A673 (cell line): ENCODE data around the gene UEVLD. TPM values are rescaled to one million over a fixed set of nuclear protein-coding genes. Genes with fewer than 3 reads are reported as not detected.

ENCODE experiments used
- BruUV-seq: library from RNA; stranded (reverse); fragments of 400-500 nt; replicated peaks from 2 replicates; lab custom pipeline; 2021; lab: Mats Ljungman, UMichigan
- CTCF ChIA-PET: fragments of 300-600 bp; sonication (Branson Sonifier 250); formaldehyde crosslinking; loops from one replicate; lab custom pipeline; 2022; ENCODE audit warnings: antibody characterized with exemption; lab: Charles Lee
- POLR2A ChIA-PET: fragments of 300-600 bp; sonication (Branson Sonifier 250); formaldehyde crosslinking; loops from one replicate; lab custom pipeline; 2022; ENCODE audit warnings: antibody characterized with exemption; ENCODE audit not compliant: low non-redundant PET; lab: Charles Lee
- DNase-seq: peaks from one replicate; pipeline ENCODE4 v3.0.0-alpha.2; 2015; ENCODE audit warnings: low spot score
- H3K27ac ChIP-seq: fragments of 200-600 bp; sonication (generic); 2 replicates; pipeline ENCODE4 v1.5.1; 2016; ENCODE audit warnings: mixed run types, low read depth, mild to moderate bottlenecking, mixed read lengths, antibody characterized with exemption, low read length; ENCODE audit not compliant: poor library complexity, severe bottlenecking
- H3K27me3 ChIP-seq: fragments of 200-600 bp; sonication (generic); replicated peaks from 2 replicates; pipeline ENCODE4 v1.6.1; 2017; ENCODE audit warnings: mixed run types, low read depth, mild to moderate bottlenecking, mixed read lengths, antibody characterized with exemption, low read length; ENCODE audit not compliant: insufficient read depth, poor library complexity
- H3K36me3 ChIP-seq: fragments of 200-600 bp; sonication (generic); 2 replicates; pipeline ENCODE4 v1.6.1; 2016; ENCODE audit warnings: mixed run types, mild to moderate bottlenecking, mixed read lengths, antibody characterized with exemption, low read length; ENCODE audit not compliant: insufficient read depth, poor library complexity, severe bottlenecking
- H3K4me1 ChIP-seq: fragments of 200-600 bp; sonication (generic); 2 replicates; pipeline ENCODE4 v1.6.1; 2017; ENCODE audit warnings: mixed run types, mild to moderate bottlenecking, mixed read lengths, antibody characterized with exemption, low read length; ENCODE audit not compliant: insufficient read depth, poor library complexity, severe bottlenecking
- H3K4me3 ChIP-seq: fragments of 200-600 bp; sonication (generic); 2 replicates; pipeline ENCODE4 v1.5.1; 2016; ENCODE audit warnings: low read depth, mixed run types, mild to moderate bottlenecking, mixed read lengths, low read length; ENCODE audit not compliant: poor library complexity, severe bottlenecking
- H3K9me3 ChIP-seq: fragments of 200-600 bp; sonication (generic); 2 replicates; pipeline ENCODE4 v1.6.1; 2016; ENCODE audit warnings: mixed run types, low read depth, mild to moderate bottlenecking, mixed read lengths, antibody characterized with exemption, low read length; ENCODE audit not compliant: poor library complexity, severe bottlenecking
- CTCF ChIP-seq: fragments of 300-800, 200-600 bp; sonication (generic); conservative IDR thresholded peaks from 2 replicates; pipeline ENCODE4 v1.5.1; 2017; ENCODE audit warnings: low read depth, mild to moderate bottlenecking, antibody characterized with exemption, low read length, moderate library complexity, mixed read lengths
- EZH2 ChIP-seq: fragments of 200-600 bp; sonication (generic); IDR thresholded peaks from 2 replicates; pipeline ENCODE4 v1.6.1; 2017; ENCODE audit warnings: borderline replicate concordance, low read depth, mild to moderate bottlenecking, mixed read lengths, antibody characterized with exemption, low read length; ENCODE audit not compliant: poor library complexity, severe bottlenecking
- intact Hi-C: fragments of 100-400 bp; cut with micrococcal nuclease; formaldehyde crosslinking; loops from one replicate; pipeline ENCODE4 v1.10.0; 2022; ENCODE audit not compliant: unreplicated experiment
- total RNA-seq: library from RNA; stranded (reverse); gene quantifications from 2 replicates; pipeline ENCODE4 v1.2.3, GENCODE V29; 2021

Gene UEVLD
- total RNA-seq, 1 experiment from 2014 or later: 17.5 TPM

DNA sequence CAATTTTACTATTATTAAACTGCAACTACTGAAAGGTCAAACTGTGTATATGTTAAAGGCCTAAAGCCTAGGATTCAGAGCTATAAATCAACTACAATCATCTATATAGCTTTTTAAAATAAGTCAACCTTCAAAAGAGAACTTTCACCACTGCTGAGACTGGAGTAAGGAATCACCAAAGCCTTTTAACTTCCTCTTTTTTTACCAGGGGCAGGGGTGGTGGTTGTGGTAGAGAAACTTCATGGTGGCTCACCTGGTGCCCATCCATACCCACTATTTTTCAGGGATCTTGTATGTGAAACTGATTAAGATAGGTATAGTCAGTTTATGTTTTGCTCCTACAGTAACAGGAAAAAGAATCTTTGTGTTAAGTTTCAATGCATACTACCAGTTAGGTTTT is 93.3 kb downstream of the UEVLD start:
- no peaks in the 10 kb centered on the region for H3K27me3 ChIP-seq
- TF ChIP-seq EZH2 (no peak), CTCF (no peak)
- H3K9me3 ChIP-seq: no peaks in the 10 kb centered on the region
- DNase-seq: no peak
- no peaks in the 10 kb centered on the region for H3K4me1 ChIP-seq
- H3K4me3 ChIP-seq: no peak overlapping the region
- intact Hi-C loops: no loop called here
- ChIA-PET CTCF (no interaction called here), POLR2A (no interaction called here)
- no TSS peak for BruUV-seq
- peaks cover 7% of the 10 kb centered on the region for H3K36me3 ChIP-seq
- no peak overlapping the region for H3K27ac ChIP-seq

- Histone ChIP-seq H3K9me3 (no peaks in the 10 kb centered on the region), H3K4me1 (no peaks in the 10 kb centered on the region), H3K36me3 (peaks cover 5% of the 10 kb centered on the region), H3K4me3 (no peak overlapping the region), H3K27me3 (no peaks in the 10 kb centered on the region), H3K27ac (no peak overlapping the region)
- intact Hi-C loops: no loop called here
- no peak for TF ChIP-seq CTCF
- no peak for TF ChIP-seq EZH2
- CTCF ChIA-PET: no interaction called here
- POLR2A ChIA-PET: no interaction called here
- BruUV-seq: no TSS peak
- no peak for DNase-seq
Measured at GRCh38 chr11:18493310-18493709, 95.2 kb downstream of the UEVLD start.

GRCh38 chr11:18492888-18493287 is 95.6 kb downstream of the UEVLD start:
- Histone ChIP-seq H3K27ac (no peak overlapping the region), H3K27me3 (no peaks in the 10 kb centered on the region), H3K36me3 (peaks cover 1% of the 10 kb centered on the region), H3K9me3 (no peaks in the 10 kb centered on the region), H3K4me3 (no peak overlapping the region), H3K4me1 (no peaks in the 10 kb centered on the region)
- ChIA-PET POLR2A (no interaction called here), CTCF (no interaction called here)
- intact Hi-C loops: no loop called here
- no TSS peak for BruUV-seq
- TF ChIP-seq CTCF (no peak), EZH2 (no peak)
- no peak for DNase-seq
